HepG2 (cell line): Measurements from ENCODE around the gene BIN1. TPM values are rescaled to one million over a fixed set of nuclear protein-coding genes. Genes with fewer than 3 reads are reported as not detected.

Source experiments
- DDIT3 ChIP-seq: sonication (generic); formaldehyde crosslinking; IDR thresholded peaks from 2 replicates; pipeline ENCODE4 v1.4.0; 2020; ENCODE audit warnings: mild to moderate bottlenecking, missing genetic modification reagents
- HES4 ChIP-seq: sonication (generic); formaldehyde crosslinking; IDR thresholded peaks from 2 replicates; pipeline ENCODE4 v1.9.0; 2021; ENCODE audit warnings: mild to moderate bottlenecking, missing genetic modification reagents, borderline replicate concordance
- HMG20A ChIP-seq: IDR thresholded peaks from 2 replicates; pipeline ENCODE4 v1.6.1; 2016; ENCODE audit warnings: borderline replicate concordance
- HOXA5 ChIP-seq: sonication (generic); formaldehyde crosslinking; IDR thresholded peaks from 2 replicates; pipeline ENCODE4 v1.4.0; 2020; ENCODE audit warnings: missing genetic modification reagents
- KAT2B ChIP-seq: fragments of 150-350 bp; IDR thresholded peaks from 2 replicates; pipeline ENCODE4 v1.6.1; 2014; ENCODE audit warnings: low read depth, low read length, borderline replicate concordance
- KDM5B ChIP-seq: sonication (generic); formaldehyde crosslinking; IDR thresholded peaks from 2 replicates; pipeline ENCODE4 v1.4.0; 2020; ENCODE audit warnings: missing genetic modification reagents, mild to moderate bottlenecking, borderline replicate concordance
- MTF2 ChIP-seq: sonication (generic); formaldehyde crosslinking; IDR thresholded peaks from 2 replicates; pipeline ENCODE4 v1.5.0; 2020; ENCODE audit warnings: missing genetic modification reagents, borderline replicate concordance
- RBM22 ChIP-seq: fragments of 200-400 bp; formaldehyde crosslinking; optimal IDR thresholded peaks from 2 replicates; pipeline ENCODE3; 2017; ENCODE audit warnings: mild to moderate bottlenecking, low read length, moderate library complexity
- RXRB ChIP-seq: IDR thresholded peaks from 2 replicates; pipeline ENCODE4 v1.6.1; 2016; ENCODE audit warnings: borderline replicate concordance, missing genetic modification reagents, missing compliant biosample characterization
- SRSF4 ChIP-seq: fragments of 200-400 bp; formaldehyde crosslinking; IDR thresholded peaks from one replicate; pipeline ENCODE4 v1.6.1; 2018; ENCODE audit warnings: mild to moderate bottlenecking, low read depth, low read length, moderate library complexity; ENCODE audit not compliant: poor library complexity, severe bottlenecking
- XRCC5 ChIP-seq: fragments of 200-400 bp; formaldehyde crosslinking; optimal IDR thresholded peaks from 2 replicates; pipeline ENCODE3; 2017; ENCODE audit warnings: mild to moderate bottlenecking, low read length
- ZNF224 ChIP-seq: sonication (generic); formaldehyde crosslinking; IDR thresholded peaks from 2 replicates; pipeline ENCODE4 v1.5.0; 2020; ENCODE audit warnings: mild to moderate bottlenecking, missing genetic modification reagents
- ZNF556 ChIP-seq: sonication (generic); formaldehyde crosslinking; IDR thresholded peaks from 2 replicates; pipeline ENCODE4 v1.4.0; 2020; ENCODE audit warnings: mild to moderate bottlenecking, missing genetic modification reagents, borderline replicate concordance
- polyA plus RNA-seq, 8 experiments: library from polyadenylated mRNA; depleted of rRNA in 3 of 8; stranded (reverse) in 7 of 8; unstranded in 1 of 8; fragments of >200 nt; fragmentation: Illumina TruSeq in 4 of 8; extraction: Trizol in 4 of 8; gene quantifications; 2 replicates each; pipeline versions ENCODE4 v1.2.1 to v1.2.3, GENCODE V29; 2011 to 2016; ENCODE audit warnings: low read depth in 4 of 8, missing spikeins in 1 of 8, mixed read lengths in 1 of 8; ENCODE audit not compliant: insufficient read depth in 1 of 8
- total RNA-seq, 5 experiments: library from RNA; depleted of rRNA; stranded (reverse); fragments of >200 nt; fragmentation: Illumina TruSeq; extraction: Trizol; gene quantifications; 2 replicates each; pipeline ENCODE4 v1.2.3, GENCODE V29; 2016; ENCODE audit warnings: low read depth in 1 of 5
- TF ChIP-seq, protein P1 (sequence below), 2 experiments: sonication (generic) in 1 of 2; formaldehyde crosslinking in 1 of 2; IDR thresholded peaks; 2 replicates each; pipeline versions ENCODE4 v1.4.0 to v1.6.1; 2018 to 2020; ENCODE audit warnings: missing genetic modification reagents in 2 of 2, borderline replicate concordance in 1 of 2, low read depth in 1 of 2, mild to moderate bottlenecking in 1 of 2, missing biosample characterization in 1 of 2
- TF ChIP-seq, protein P2 (sequence below), 2 experiments: sonication (generic) in 1 of 2; formaldehyde crosslinking in 1 of 2; IDR thresholded peaks; 2 replicates each; pipeline versions ENCODE4 v1.6.1 to v1.9.0; 2014 to 2022; ENCODE audit warnings: antibody characterized with exemption in 1 of 2, borderline replicate concordance in 1 of 2, inconsistent platforms in 1 of 2, low read depth in 1 of 2, missing genetic modification reagents in 1 of 2
- TF ChIP-seq, protein P3 (sequence below): sonication (generic); formaldehyde crosslinking; IDR thresholded peaks from 2 replicates; pipeline ENCODE4 v1.5.0; 2020; ENCODE audit warnings: mild to moderate bottlenecking, missing genetic modification reagents

BIN1 gene
- total and polyA plus RNA-seq, 2 of the 13 experiments (the other 11 are each of a cell fraction or from before 2014, with no cell fraction given) = 0.93 to 1.2 TPM

DNA sequence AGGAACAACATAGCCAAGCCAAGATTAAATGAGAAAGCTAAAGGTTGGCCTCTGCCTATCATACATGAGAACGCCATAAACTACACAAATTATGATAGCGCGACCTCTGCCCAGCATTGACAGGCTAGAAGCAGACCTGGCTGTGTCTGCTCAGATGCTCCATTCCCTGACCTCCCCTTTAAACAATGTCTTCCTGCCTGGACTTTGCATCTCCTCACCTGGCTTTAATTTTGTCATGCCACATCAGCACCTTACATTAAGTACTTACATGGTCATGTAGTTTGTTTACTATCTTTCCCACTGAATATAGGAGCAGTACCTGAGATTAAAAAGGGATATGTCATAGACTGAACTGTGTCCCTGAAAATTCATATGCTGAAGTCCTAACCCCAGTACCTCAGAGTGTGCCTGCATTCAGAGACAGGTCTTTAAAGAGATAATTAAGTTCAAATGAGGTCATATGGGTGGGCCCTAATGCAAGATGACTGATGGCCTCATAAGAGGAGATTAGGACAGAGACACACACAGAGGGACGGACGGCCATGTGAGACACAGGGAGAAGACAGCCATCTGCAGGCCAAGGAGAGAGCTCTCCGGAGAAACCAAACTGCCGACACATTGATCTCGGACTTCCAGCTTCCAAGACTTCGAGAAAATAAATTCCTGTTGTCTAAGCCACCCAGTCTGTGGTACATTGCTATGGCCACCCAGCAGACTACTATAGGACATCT lies 103.7 kb downstream of the BIN1 start (continued):
- TF ChIP-seq XRCC5 (peak; percentile 42), HMG20A (CRISPR knock-in tag) (peak; percentile 18; the same call in 1 of the 2 replicates), MTF2 (CRISPR knock-in tag) (0 out of 2 replicates have a peak, but pooled peaks have one; percentile 24), KAT2B (no peak), HOXA5 (CRISPR knock-in tag) (0 out of 2 replicates have a peak, but pooled peaks have one; percentile 21), RXRB (CRISPR knock-in tag) (peak; percentile 79; the same call in 1 of the 2 replicates), KDM5B (no peak), DDIT3 (CRISPR knock-in tag) (no peak), ZNF224 (CRISPR knock-in tag) (no peak), ZNF556 (no peak), SRSF4 (no peak), RBM22 (no peak), HES4 (CRISPR knock-in tag) (no peak)
- TF ChIP-seq, protein P1, sequence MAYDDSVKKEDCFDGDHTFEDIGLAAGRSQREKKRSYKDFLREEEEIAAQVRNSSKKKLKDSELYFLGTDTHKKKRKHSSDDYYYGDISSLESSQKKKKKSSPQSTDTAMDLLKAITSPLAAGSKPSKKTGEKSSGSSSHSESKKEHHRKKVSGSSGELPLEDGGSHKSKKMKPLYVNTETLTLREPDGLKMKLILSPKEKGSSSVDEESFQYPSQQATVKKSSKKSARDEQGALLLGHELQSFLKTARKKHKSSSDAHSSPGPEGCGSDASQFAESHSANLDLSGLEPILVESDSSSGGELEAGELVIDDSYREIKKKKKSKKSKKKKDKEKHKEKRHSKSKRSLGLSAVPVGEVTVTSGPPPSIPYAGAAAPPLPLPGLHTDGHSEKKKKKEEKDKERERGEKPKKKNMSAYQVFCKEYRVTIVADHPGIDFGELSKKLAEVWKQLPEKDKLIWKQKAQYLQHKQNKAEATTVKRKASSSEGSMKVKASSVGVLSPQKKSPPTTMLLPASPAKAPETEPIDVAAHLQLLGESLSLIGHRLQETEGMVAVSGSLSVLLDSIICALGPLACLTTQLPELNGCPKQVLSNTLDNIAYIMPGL (CRISPR knock-in tag; IDR thresholded peaks at IDR 0.05; ENCODE audit: borderline replicate concordance in 1 of 2, low read depth in 1 of 2) = peak in 1 of 2 experiments; percentile 22; a peak in 1 of 4 replicates
- TF ChIP-seq, protein P2, sequence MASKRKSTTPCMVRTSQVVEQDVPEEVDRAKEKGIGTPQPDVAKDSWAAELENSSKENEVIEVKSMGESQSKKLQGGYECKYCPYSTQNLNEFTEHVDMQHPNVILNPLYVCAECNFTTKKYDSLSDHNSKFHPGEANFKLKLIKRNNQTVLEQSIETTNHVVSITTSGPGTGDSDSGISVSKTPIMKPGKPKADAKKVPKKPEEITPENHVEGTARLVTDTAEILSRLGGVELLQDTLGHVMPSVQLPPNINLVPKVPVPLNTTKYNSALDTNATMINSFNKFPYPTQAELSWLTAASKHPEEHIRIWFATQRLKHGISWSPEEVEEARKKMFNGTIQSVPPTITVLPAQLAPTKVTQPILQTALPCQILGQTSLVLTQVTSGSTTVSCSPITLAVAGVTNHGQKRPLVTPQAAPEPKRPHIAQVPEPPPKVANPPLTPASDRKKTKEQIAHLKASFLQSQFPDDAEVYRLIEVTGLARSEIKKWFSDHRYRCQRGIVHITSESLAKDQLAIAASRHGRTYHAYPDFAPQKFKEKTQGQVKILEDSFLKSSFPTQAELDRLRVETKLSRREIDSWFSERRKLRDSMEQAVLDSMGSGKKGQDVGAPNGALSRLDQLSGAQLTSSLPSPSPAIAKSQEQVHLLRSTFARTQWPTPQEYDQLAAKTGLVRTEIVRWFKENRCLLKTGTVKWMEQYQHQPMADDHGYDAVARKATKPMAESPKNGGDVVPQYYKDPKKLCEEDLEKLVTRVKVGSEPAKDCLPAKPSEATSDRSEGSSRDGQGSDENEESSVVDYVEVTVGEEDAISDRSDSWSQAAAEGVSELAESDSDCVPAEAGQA (IDR thresholded peaks at IDR 0.05; ENCODE audit: low read depth) = no peak
- TF ChIP-seq, protein P2 (CRISPR knock-in tag; IDR thresholded peaks at IDR 0.05; ENCODE audit: borderline replicate concordance) = no peak
- TF ChIP-seq, protein P3, sequence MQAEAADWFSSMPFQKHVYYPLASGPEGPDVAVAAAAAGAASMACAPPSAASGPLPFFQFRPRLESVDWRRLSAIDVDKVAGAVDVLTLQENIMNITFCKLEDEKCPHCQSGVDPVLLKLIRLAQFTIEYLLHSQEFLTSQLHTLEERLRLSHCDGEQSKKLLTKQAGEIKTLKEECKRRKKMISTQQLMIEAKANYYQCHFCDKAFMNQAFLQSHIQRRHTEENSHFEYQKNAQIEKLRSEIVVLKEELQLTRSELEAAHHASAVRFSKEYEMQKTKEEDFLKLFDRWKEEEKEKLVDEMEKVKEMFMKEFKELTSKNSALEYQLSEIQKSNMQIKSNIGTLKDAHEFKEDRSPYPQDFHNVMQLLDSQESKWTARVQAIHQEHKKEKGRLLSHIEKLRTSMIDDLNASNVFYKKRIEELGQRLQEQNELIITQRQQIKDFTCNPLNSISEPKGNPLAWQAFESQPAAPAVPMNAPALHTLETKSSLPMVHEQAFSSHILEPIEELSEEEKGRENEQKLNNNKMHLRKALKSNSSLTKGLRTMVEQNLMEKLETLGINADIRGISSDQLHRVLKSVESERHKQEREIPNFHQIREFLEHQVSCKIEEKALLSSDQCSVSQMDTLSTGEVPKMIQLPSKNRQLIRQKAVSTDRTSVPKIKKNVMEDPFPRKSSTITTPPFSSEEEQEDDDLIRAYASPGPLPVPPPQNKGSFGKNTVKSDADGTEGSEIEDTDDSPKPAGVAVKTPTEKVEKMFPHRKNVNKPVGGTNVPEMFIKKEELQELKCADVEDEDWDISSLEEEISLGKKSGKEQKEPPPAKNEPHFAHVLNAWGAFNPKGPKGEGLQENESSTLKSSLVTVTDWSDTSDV (CRISPR knock-in tag) = no peak
